GM19240 (cell line): ENCODE measurements around the gene CNTN5.

ENCODE experiments used
- DNase-seq: peaks from one replicate; pipeline ENCODE4 v3.0.0; 2011; ENCODE audit warnings: low spot score; ENCODE audit not compliant: insufficient read length

Gene CNTN5

DNA sequence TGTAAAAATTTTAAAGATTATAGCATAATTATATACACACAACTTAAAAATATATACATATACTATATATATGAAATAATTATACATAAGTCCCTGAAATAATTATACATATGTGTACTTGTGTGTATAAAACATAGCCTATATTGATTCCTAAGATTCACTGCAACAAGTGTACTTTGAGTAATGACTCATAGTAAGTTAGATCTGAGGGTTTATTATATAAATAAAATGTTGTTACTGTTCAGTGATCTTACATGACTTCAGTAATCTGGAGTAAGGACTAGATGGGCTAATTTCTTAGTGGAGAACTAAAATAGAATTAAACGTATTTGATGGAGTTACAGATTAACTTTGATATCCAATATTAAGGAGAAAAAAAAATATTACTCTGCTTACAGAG is 350.5 kb downstream of the CNTN5 start:
- no peak for DNase-seq

DNA sequence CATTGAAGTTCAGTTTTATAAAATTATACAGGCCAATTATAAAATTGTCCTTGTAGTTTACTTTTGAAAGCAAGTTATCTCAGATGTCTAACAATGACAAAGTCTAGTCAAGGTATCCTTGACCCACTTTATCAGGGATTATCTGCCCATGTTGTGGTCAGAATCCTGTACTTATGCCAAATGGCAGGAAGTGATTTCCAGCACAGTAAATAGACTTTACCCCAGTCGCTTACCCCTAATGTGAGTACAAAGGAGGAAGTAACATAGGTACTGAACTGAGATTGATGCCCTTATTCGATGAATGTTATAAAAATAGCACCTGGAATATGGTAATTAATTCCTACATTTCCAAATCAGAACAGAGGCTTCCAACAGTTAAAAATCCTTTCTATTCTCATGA is 355.7 kb downstream of the CNTN5 start:
- no peak for DNase-seq

DNA sequence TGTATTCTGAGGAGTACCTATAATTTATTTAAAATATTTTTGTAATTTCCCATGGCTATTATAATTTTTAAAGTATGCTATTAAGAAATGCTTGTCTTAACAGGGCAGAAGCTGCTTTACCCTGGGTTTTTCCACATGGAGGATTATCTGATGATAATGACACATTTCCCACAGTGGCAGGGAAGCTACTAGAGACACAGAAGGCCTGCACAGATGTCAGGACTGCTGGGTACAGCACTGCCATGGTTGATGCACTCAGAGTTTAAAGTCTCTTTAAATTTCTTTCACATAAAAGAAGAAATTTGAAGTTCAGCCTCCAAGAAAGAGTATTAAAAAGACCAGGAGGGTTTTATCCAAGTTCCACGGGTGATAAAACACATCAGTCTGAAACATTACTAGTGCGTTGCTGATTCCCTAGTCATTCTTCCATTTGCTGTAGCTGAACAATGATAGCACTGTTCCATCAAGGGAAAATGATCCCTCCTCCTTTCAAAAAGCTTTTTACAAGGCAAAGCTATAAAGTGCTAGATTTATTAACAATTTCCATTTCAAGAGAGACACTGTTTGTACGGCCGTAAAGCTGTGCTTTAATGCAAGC is 363.0 kb downstream of the CNTN5 start:
- DNase-seq = no peak

DNA sequence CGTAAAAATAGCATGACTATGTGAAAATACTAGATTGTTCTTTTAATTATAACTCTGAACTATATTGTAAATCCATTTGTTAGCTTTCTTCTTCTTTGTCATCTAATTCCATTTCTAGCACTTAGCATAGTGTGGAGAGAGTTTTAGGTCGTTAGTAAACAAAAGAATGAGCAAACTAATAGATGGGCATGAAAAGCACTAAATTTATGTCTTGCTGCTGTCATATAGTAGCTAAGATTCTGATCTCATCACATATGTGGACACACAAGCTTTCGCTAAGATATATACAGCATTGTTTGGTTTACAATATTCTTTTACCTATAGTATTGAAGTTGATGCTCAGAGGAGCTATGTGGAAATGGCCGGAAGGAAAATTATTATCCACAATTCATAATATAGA is 370.5 kb downstream of the CNTN5 start:
- no peak for DNase-seq

DNA sequence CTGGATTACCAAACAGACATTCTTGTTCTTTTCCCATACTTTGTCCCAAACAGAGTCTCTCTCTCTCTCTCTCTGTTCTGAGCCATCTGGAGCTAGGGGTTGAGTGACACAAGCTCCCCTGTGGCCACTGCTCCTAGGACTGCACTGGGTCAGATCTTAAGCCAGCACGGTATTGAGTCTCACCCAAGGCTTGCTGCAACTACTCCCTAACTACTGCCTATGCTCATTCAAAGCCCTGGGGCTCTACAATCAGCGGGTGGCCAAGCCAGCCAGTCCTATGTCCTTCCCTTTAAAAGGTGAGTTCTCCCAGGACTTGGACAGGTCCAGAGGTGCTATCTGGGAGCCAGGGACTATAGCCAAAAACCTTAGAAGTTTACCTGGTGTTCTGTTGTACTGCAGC is 385.6 kb downstream of the CNTN5 start:
- DNase-seq = no peak

DNA sequence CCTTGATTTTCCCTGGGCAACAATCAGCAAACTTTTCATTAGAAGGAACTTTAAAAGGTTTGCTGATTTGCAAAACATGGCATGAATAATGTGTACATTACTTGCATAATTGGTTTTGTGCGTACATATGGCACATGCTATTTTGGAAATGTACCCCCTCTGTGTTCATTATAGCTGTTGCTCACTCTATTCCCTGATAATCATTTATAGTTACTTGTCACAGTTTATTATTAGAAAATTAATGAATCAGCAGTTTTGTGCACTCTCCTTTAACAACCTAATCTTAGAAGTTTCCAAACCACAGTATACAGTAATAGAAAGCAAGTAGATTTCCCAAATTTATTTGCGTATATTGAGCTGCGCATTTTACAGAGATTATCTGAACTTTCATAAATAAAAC is 389.9 kb downstream of the CNTN5 start:
- DNase-seq = no peak

DNA sequence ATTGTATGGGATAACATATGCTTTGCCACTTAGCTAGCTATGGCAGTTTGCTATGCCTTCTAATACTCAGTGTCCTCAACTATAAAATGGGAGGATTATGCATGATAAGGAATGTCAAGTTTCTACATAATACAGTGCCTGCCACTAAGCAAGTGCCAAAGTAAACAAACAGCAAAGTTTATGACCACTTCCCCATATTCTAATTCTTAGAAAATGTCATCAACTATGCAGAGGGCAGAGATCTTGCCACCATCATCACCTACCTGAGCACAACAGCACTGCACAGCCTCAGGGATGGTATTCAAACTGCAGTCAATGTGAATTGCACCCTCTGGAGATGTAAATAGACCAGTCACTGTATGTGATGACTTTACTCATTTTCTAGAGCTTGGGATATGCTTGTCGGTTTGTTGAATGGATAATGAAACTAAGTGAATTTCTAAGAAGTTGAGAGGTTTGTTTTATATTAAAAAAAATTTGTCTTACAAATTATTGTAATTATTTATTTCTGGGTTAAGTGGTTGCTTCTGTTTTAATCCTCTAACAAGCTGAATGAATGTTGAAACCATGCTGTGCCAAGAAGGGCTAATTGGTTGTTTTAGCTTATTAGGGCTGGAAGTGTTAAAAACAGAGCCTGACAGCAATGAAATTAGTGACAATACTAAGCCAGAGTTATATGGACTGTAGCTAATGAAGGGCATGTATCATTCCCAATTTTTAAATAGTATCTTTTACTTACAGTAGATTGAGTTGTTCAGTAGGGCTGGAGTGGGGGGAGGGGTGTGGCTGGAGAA is 398.4 kb downstream of the CNTN5 start:
- no peak for DNase-seq

DNA sequence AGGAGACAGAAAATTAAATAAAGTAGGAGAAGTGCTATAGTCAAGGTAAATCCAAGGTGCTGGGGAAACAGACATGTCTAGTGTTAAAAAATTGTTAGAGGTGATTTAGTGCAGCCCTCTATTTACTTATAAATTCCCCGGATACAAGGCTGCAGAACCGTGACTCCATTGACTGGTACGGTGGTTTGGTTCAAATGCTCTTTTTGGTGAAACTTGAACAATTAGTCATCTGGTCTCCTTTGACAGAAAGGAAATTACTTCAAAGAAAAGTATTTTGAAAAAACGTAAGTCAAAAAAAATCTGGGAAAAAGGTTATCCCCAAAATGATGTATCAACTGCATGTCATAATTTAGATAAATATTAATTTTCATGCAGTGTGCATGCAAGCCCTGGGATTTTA is 399.2 kb downstream of the CNTN5 start:
- DNase-seq = no peak

DNA sequence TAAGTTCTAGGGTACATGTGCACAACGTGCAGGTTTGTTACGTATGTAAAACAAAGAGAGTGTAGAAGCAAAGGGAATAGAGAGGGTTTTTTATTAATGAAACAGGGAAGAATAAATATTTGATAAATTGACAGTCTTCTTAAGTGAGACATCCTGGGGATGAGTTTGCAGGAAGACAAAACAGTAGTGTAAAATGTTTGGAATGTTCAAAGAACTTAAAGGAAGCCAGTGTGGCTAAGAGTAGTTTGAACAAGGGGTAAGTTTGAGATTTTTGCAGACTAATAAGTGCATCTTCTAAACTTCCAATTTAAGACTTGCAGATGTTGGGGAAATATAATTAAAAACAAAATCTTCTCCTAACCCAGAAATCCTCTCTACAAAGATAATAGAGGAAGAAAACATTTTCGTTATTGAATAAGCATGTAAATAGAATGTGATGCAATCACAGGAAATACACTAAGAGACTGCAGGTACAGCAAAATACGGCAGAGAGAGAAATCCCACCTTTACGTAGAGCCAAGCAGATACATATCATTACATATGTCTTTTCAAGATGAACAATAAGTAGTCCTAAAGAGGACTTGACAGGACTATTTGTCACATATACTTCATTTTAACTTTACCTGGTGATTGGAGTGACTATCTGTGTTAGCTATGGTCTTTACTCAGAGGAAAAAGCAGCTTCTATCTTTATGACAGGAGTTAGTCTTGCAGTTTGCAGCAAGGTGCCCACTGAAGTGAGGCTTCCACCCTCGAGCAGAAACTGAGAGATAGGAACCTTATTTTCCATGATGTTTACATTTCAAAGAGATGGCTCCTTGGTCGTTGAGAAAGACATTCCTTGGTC is 402.1 kb downstream of the CNTN5 start:
- DNase-seq = no peak

DNA sequence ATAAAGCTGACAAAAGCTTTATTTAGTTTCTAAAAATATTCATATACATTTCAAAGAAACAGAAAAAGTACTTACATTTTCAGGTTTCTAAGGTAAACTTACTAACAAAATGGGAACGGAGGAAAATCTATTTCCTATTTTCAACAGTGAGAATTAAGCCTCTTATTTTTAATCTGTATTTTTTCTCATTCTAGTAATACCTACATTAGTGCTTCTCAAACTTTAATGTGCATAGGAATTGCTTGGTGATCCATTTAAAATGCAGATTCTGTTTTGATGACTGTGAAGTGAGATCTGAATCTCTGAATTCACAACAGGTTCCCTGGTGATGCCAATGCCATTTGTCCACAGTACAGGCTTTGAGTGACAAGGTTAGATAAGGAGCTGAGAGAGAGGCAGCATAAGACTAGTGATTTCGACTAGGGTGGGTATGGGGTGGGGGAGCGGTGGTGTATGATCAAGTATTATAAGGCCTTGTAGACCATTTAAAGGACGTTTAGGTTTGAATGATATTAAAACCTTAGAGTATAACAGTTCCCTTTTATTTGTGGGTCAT is 402.8 kb downstream of the CNTN5 start:
- no peak for DNase-seq

DNA sequence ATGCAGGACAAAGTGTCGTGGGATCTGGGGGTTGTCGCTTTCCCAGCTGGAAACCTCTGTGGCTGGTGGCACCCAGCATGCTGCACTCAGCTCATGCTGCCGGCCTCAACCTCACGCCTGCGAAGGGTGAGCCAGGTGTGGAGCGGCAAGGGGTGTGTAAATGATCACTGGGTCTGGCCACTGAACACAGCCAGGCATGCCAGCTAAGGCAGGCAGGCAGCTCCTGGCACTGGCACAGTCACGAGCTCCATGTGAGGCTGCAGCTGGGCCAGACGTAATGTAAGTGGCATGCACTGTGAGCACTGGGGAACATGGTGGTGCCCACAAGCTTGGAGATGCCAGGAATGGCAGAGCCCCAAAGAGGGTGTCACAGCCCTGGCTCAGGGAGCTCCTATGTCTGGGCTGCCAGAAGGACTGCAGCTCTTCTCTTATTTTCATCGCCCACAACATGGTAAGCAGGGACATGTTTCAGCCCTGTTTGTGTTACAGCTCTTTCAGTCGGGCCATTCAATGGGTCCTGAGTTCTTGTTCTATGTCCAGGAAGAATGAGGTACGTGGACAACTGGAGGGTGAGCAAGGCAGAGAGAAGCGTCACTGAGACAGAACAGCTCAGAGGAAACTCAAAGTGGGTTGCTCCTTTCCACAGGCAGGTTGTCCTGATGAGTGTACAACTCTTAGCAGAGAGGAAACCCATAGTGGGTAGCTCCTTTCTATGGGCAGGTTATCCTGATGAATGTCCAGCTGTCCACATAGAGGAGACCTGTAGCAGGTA is 403.8 kb downstream of the CNTN5 start:
- no peak for DNase-seq

DNA sequence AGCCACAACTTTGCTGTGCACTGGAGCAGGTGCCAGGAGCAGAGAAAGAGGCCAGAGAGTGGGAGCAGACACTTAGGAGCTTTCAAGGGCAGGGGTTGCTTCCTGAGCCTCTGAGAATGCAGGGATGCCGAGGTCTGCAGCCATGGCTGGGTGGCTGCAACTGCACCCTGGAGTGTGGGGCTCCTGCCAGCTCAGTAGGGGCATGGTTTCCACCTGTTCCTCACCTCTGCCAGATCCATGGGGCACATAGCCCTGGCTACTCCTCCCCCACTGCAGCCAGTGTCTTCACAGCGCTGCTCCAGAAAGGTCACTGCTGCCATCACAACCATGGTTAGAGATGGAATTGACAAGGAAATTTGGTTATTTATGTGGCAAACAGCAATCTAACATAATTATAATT is 404.8 kb downstream of the CNTN5 start:
- no peak for DNase-seq

DNA sequence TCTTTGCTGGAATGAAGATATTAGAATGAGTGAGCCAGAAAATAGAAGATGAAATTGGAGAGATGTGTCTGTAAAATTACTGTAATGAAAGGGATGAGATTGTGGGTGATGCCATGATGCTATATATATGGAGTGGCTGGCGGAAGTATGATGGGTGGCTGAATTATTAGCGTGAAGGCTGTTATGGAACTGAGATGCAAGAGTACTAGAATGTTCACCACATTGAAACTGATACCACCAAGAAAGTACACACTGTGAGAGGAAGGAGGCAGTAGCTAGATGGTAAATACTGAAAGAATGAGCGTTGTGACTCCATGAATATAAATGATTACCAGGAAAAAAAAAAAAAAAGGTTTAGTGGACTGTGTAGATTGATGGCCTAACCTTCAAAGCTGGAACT is 411.9 kb downstream of the CNTN5 start:
- no peak for DNase-seq

DNA sequence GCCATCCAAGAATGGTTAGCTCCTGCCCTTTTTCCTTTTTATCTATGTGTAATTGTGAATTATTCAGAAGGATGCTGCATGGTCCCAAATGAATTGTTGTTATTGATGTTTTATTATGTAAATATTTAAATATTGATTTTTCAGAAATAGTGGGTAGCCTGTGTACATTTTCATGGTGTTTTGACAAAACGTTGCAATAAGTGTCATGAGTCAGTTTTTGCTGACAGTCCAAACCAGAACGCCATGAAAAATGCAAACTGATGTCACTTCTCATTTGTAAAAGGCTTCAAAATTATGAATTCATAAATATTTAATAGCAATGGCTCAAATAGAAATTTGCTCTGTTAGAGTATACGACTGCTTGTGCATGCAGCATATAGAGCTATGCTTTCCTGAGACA is 422.5 kb downstream of the CNTN5 start:
- no peak for DNase-seq

DNA sequence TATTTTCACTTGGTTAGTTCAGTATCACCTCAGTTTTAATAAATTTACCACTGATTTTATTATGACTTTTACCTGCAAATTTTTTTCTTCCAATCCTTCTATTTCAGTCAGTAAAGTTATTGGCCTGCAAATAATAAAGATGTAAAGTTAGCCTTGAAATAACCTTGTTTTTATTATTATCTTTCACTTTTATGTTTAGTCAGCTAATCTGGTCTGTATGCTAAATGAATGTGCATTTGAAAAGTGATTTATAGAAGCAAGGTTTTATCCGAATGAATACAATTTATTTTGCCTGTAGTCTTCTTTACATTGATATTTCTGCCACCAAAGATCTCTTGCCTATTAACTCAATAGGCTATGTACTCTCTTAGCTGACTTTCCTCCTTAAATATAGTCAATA is 425.7 kb downstream of the CNTN5 start:
- DNase-seq = no peak

DNA sequence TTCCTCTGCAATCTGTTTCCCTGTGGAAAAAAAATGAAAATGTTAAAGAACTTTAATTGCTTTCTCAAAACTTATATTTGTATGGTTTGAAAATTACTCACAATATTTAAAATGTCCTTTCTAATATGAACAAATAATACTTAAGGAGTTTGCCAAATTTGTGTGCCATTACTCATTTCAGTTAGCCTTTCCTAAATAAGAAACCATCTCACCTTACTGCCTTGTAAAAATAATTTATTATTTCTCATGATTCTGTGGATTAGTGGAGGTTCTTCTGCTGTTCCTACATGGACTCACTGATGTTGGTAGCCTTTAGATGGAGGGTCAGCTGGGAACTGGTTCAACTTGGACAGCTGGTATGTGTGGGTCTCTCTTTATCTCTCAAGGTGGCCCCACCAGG is 428.6 kb downstream of the CNTN5 start:
- DNase-seq = no peak

DNA sequence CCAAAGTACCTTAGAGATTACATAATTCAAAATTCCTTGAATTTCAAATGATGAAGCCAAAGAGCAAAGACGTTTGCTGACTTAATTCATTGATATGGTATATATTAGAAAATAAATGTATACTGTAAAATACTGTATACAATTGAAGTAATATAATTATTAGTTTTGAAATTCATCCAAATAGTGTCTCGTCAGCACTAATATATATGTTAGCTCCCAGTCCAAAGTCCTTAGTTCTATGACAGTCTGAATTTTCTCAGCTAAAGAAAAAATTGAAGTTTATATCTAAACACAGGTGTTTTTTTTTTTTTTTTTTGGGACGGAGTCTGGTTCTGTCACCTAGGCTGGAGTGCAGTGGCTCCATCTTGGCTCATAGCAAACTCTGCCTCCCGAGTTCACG is 431.3 kb downstream of the CNTN5 start:
- DNase-seq = no peak

DNA sequence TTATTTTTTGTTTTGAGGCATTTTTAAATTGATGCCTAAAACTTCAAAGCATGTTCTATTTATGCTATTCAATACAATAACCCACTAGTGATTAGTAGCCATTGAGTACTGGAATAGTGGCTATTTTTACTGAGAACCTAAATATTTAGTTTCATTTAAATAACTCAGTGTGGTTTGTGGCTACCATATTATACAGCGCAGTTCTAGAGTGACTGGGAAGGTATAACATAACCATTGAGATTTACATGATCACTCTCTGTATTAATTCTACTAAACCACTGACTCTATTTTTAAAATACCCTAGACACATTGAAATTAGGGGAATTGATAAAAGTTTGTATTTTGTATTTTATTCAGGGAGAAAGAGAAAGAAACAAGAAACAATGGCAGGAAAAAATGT is 441.2 kb downstream of the CNTN5 start:
- DNase-seq = no peak

DNA sequence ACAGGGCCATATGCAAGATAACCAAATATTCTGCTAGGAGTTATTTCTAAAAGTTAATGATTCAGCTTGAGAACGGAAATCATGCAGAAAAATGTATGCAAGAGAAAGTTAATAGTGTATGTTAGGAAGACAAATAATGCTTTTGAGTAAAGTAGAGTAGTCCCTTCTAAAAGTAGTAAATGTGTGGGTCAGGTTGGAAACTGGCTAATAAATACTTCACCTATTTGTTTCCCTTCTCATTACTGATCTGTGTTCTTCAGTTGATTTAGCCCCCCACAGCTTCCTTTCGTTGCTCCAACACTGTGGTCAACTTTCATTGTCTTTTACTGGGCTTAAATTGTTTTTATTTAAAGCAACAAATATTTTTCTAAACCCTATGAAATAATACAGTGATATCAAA is 444.2 kb downstream of the CNTN5 start:
- no peak for DNase-seq

DNA sequence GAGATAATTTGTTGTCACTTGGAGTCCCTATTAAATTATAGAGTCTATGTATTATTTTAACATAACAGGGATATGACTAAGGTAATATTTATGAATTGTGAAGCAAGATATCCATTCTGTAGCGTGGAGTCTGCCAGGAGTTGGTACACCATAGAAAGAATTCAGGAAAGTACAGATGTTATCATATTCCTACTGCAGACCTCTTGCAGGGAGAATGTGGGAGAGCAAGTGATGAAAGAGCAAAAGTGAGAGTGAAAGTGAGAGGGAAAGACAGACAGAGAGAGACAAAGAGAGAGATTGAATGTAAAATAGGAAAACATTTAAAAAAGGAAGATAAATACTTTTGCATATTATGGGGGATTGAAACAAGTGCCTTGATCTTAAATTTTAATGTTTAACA is 468.8 kb downstream of the CNTN5 start:
- DNase-seq = no peak

DNA sequence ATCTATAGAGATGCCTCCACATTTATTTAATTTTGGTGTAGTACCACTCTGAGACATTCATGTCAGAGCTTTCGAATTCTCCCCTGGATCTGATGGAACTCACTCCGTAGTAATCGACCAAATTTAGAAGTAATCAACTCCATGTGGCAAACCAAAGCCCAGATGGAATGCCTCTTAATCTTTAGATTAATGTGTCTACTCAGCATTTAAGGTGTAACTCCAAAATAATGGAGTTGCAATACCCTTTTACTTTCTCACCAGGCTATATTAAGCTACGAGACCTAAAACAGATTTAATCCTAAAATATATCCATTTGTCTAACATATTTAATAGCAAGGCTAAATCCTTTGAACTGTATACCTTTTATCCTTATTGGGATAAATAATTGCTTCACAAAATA is 473.3 kb downstream of the CNTN5 start:
- no peak for DNase-seq
